HFFc6 (cell line): ENCODE data around the gene IQCC. TPM values are rescaled to one million over a fixed set of nuclear protein-coding genes. Genes with fewer than 3 reads are reported as not detected.
A peak's percentile ranks its signal among the peaks of the same experiment; 100 is the strongest.

Source experiments
- DNase-seq: peaks from one replicate; pipeline ENCODE4 v3.0.0-alpha.2; 2018
- H3K27ac Mint-ChIP-seq: 2 replicates; pipeline ENCODE4 v1.8.0; 2020; ENCODE audit warnings: mild to moderate bottlenecking, mixed read lengths
- H3K27me3 Mint-ChIP-seq: 2 replicates; pipeline ENCODE4 v1.8.0; 2021; ENCODE audit warnings: mild to moderate bottlenecking, moderate library complexity, mixed read lengths; ENCODE audit not compliant: insufficient read depth
- H3K36me3 Mint-ChIP-seq: 2 replicates; pipeline ENCODE4 v1.8.0; 2021; ENCODE audit warnings: low read depth, mixed read lengths
- H3K4me1 Mint-ChIP-seq: 2 replicates; pipeline ENCODE4 v1.8.0; 2020; ENCODE audit warnings: low read depth, mixed read lengths
- H3K4me3 Mint-ChIP-seq: 2 replicates; pipeline ENCODE4 v1.8.0; 2020; ENCODE audit warnings: mild to moderate bottlenecking, moderate library complexity, mixed read lengths
- H3K9me3 Mint-ChIP-seq: 2 replicates; pipeline ENCODE4 v1.8.0; 2020; ENCODE audit warnings: mild to moderate bottlenecking, mixed read lengths
- total RNA-seq, 6 experiments: library from RNA; stranded (reverse); fragmentation: NEBNext Ultra II Directional; extraction: Animal tissue kit (Norgen Biotek cat#: 25700); gene quantifications; 2 replicates in 1 of 6; 3 replicates in 5 of 6; pipeline ENCODE4 v1.2.3, GENCODE V29; 2021
- TF ChIP-seq, protein P1 (sequence below): fragments of 200-600 bp; sonication (generic); IDR thresholded peaks from 2 replicates; pipeline ENCODE4 v1.5.0; 2021; ENCODE audit warnings: antibody characterized with exemption, mild to moderate bottlenecking

The IQCC gene
- total RNA-seq, 6 experiments from 2014 or later, result 0.81 to 2.4 (median 2.2) TPM

DNA sequence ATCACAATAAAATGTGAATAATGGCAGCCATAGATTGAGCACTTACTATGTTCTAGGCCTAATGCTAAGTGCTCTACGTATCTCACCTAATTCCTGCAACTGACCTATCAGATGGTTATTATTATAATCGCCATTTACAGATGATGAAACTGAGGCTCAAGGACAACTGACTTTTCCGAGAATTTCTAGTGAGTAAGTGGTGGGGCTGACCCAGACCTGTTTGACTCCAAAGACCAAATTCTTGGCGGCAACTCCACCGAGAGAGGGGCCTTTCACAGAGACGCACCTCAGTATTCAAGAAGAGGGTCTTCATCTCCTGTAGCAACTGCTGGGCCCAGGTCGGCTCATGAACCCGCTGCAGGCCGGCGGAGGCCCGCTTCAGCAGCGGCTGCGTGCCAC is 16.1 kb downstream of the IQCC start:
- Mint-ChIP-seq H3K4me3 (peak overlapping the region; percentile 97), H3K4me1 (peaks cover 38% of the 10 kb centered on the region), H3K36me3 (peaks cover 39% of the 10 kb centered on the region), H3K27ac (peak overlapping the region; percentile 98), H3K9me3 (no peaks in the 10 kb centered on the region), H3K27me3 (peaks cover 2% of the 10 kb centered on the region)
- DNase-seq, result no peak
- TF ChIP-seq, protein P1, sequence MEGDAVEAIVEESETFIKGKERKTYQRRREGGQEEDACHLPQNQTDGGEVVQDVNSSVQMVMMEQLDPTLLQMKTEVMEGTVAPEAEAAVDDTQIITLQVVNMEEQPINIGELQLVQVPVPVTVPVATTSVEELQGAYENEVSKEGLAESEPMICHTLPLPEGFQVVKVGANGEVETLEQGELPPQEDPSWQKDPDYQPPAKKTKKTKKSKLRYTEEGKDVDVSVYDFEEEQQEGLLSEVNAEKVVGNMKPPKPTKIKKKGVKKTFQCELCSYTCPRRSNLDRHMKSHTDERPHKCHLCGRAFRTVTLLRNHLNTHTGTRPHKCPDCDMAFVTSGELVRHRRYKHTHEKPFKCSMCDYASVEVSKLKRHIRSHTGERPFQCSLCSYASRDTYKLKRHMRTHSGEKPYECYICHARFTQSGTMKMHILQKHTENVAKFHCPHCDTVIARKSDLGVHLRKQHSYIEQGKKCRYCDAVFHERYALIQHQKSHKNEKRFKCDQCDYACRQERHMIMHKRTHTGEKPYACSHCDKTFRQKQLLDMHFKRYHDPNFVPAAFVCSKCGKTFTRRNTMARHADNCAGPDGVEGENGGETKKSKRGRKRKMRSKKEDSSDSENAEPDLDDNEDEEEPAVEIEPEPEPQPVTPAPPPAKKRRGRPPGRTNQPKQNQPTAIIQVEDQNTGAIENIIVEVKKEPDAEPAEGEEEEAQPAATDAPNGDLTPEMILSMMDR, result no peak

DNA sequence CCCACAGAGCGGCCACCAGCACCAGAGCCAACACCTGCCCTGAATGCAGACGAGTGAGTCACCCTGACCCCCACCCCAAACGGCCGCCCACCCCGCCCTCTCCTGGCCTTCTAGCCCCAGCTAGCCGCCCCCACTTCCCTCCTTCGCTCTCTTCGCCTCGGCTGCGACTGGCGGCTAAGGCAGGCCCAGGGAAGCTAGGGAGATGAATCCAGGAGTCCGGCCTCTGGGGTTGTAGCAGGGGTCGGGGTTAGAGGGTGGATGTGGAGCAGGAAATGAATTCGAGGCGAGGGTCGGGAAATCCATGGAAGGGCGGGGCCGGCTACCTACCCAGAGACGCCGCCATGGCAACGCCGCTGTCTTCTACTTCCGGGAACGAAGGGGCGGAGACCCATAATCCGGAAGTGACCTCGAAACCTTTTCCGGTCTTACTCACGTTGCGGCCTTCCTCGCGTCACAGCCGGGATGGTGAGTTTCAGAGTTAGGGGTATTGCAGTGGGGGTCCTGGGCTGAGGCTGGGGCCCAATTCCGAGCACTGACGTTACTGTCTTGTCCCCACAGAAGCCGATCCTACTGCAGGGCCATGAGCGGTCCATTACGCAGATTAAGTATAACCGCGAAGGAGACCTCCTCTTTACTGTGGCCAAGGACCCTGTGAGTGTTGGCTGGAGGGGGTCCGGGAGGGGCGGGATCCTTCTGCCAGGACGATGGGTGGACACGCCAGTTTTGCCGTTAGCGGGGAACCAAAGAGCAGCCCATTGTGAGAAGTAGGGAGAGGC is 16.7 kb downstream of the IQCC start, which contains the start of the genes EIF3I and TMEM234:
EIF3I (plus strand) TSS at position 428 of the 776 bp plus-strand sequence; CDS start at position 463, 35 bp downstream.
TMEM234 (minus strand) TSS at position 374 of the 776 bp plus-strand sequence; CDS start at position 343, 31 bp downstream.
- Mint-ChIP-seq H3K9me3 (no peaks in the 10 kb centered on the region), H3K36me3 (peaks cover 37% of the 10 kb centered on the region), H3K4me3 (peak within 1 kb of the TSS; percentile 97), H3K27me3 (peaks cover 2% of the 10 kb centered on the region), H3K4me1 (peaks cover 38% of the 10 kb centered on the region), H3K27ac (peak within 1 kb of the TSS; percentile 98)
- TF ChIP-seq, protein P1, result no peak
- peak; percentile 87 for DNase-seq

DNA sequence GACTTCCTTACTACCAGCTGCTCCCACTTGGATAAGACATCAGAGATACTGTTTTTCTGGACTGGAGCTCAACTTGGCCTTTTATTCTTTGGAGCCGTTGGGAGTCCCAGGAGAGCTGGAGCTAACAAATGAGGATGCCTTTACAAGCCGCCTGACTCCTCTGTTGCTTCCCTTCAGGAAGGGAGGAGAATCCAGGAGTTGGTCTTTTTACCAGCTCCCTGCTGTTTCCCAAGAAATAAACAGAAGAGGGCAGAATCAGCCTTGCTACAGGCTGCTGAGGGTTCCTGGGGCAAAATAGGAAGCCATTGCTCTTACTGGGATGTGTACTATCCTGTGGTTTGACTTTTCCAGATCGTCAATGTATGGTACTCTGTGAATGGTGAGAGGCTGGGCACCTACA is 18.2 kb downstream of the IQCC start:
- H3K27me3 Mint-ChIP-seq, result peaks cover 2% of the 10 kb centered on the region

DNA sequence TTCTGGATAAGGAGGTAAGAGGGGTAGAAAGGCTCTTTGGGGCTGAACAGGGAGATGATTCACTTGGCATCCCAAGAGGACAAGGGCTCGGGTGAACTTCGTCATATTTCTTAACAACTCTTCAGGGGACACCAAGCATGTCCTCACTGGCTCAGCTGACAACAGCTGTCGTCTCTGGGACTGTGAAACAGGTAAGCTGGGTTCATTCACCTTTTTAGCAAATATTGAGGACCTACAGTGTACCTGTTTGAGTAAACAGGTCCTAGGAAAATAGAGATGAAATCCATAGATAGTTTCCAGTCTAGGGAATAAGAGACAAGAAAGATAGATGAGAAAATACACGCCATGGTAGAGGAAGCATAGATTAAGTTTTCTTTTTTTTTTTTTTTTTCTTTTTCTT is 18.8 kb downstream of the IQCC start:
- peaks cover 2% of the 10 kb centered on the region for H3K27me3 Mint-ChIP-seq
- peak overlapping the region; percentile 98 for H3K27ac Mint-ChIP-seq
- no peaks in the 10 kb centered on the region for H3K9me3 Mint-ChIP-seq
- peaks cover 49% of the 10 kb centered on the region for H3K36me3 Mint-ChIP-seq
- H3K4me1 Mint-ChIP-seq, result peaks cover 55% of the 10 kb centered on the region
- TF ChIP-seq, protein P1, result no peak
- no peak for DNase-seq
- peak overlapping the region; percentile 97 for H3K4me3 Mint-ChIP-seq

More for the DNA sequence above, 18.2 kb downstream of the IQCC start:
- Mint-ChIP-seq H3K27ac (peak overlapping the region; percentile 98), H3K36me3 (peaks cover 45% of the 10 kb centered on the region), H3K4me3 (peak overlapping the region; percentile 97), H3K9me3 (no peaks in the 10 kb centered on the region), H3K4me1 (peaks cover 53% of the 10 kb centered on the region)
- DNase-seq, result no peak
- TF ChIP-seq, protein P1, result peak; percentile 54

DNA sequence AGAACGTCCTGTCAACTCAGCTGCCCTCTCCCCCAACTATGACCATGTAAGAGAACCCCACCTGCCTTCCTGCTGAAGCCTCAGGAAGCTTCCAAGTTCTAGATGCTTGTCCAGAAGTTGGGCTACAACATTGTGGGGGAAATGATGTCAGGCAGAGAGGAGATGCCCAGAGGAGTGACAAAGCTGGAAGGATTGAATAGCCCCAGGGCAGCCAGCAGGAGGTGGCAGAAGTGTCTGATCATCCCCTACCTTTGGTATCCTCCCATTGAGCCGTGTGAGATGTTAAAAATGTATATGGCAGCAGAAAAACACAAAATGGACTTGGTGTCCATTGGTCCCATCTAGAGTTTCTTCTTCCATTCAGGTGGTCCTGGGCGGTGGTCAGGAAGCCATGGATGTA is 23.3 kb downstream of the IQCC start:
- Mint-ChIP-seq H3K4me3 (no peak overlapping the region), H3K4me1 (peaks cover 24% of the 10 kb centered on the region), H3K36me3 (peaks cover 34% of the 10 kb centered on the region), H3K27me3 (no peaks in the 10 kb centered on the region; the same call in 1 of the 2 replicates), H3K27ac (peak overlapping the region; percentile 22; the same call in 1 of the 2 replicates), H3K9me3 (no peaks in the 10 kb centered on the region)
- TF ChIP-seq, protein P1, result no peak
- no peak for DNase-seq
